Measurements from ENCODE around the gene STPG4. TPM values are rescaled to one million over a fixed set of nuclear protein-coding genes. Genes with fewer than 3 reads are reported as not detected.

STPG4 gene
- total and polyA plus RNA-seq, 12 donors = 0.06 to 0.45 (median 0.44) TPM; not detected in 9

GRCh38 chr2:47061944-47062678, 93.0 kb downstream of the STPG4 start:
- Histone ChIP-seq H3K36me3 (peaks cover 0 to 46% (median 0%) of the 10 kb centered on the region in 9 donors), H3K4me3 (no peak overlapping the region), H3K4me1 (peaks cover 34 to 79% (median 63%) of the 10 kb centered on the region in 9 donors), H3K27ac (peak overlapping the region in 9 of 10 donors; percentile 1 to 67 (median 41)), H3K9me3 (no peaks in the 10 kb centered on the region), H3K27me3 (no peaks in the 10 kb centered on the region)
- DNase-seq = no peak
- peak in 4 of 8 donors; percentile 10 to 54 (median 24) for ATAC-seq
- intact Hi-C loops (cut with DNase I) = no loop called here
- TF ChIP-seq, protein P1, sequence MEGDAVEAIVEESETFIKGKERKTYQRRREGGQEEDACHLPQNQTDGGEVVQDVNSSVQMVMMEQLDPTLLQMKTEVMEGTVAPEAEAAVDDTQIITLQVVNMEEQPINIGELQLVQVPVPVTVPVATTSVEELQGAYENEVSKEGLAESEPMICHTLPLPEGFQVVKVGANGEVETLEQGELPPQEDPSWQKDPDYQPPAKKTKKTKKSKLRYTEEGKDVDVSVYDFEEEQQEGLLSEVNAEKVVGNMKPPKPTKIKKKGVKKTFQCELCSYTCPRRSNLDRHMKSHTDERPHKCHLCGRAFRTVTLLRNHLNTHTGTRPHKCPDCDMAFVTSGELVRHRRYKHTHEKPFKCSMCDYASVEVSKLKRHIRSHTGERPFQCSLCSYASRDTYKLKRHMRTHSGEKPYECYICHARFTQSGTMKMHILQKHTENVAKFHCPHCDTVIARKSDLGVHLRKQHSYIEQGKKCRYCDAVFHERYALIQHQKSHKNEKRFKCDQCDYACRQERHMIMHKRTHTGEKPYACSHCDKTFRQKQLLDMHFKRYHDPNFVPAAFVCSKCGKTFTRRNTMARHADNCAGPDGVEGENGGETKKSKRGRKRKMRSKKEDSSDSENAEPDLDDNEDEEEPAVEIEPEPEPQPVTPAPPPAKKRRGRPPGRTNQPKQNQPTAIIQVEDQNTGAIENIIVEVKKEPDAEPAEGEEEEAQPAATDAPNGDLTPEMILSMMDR (IDR thresholded peaks at IDR 0.05) = no peak
- WGBS, 2 donors = 41 to 49% methylated on average over 10 of the region's 10 CpGs

DNA sequence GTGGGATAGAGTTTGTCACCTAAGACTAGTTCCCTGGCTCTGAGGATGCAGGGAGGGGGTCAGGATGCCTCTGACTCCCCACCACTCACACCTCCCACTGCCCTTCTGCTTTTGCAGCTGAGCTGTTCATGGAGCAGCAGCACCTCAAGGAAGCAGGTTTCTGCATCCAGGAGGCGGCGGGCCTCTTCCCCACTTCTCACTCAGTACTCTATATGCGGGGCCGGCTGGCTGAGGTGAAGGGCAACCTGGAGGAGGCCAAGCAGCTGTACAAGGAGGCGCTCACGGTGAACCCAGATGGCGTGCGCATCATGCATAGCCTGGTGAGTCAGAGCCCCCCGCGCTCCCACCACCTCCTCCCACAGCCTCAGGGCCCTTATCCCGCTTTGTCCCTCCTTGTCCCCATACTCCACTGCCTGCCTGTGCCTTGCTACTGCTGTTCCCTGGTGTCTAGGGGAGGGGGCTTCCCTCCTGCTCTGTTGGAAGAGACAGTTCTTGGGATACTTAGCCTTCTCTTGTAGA, 94.4 kb downstream of the STPG4 start:
- Histone ChIP-seq H3K36me3 (peaks cover 0 to 39% (median 0%) of the 10 kb centered on the region in 9 donors), H3K4me1 (peaks cover 43 to 82% (median 69%) of the 10 kb centered on the region in 9 donors), H3K27ac (peak overlapping the region in 3 of 10 donors; percentile 1 to 67 (median 61)), H3K27me3 (no peaks in the 10 kb centered on the region), H3K9me3 (no peaks in the 10 kb centered on the region), H3K4me3 (no peak overlapping the region)
- TF ChIP-seq, protein P1 (IDR thresholded peaks at IDR 0.05) = no peak
- WGBS, 2 donors = 99% methylated on average over 11 of the region's 11 CpGs
- no peak for DNase-seq
- no peak for ATAC-seq
- intact Hi-C loops (cut with DNase I) = no loop called here

- peaks cover 41 to 81% (median 64%) of the 10 kb centered on the region in 9 donors for H3K4me1 ChIP-seq
- H3K27me3 ChIP-seq = no peaks in the 10 kb centered on the region
- peak; percentile 18 to 71 (median 40) for ATAC-seq
- TF ChIP-seq, protein P1 (IDR thresholded peaks at IDR 0.05) = no peak
- no peaks in the 10 kb centered on the region for H3K9me3 ChIP-seq
- H3K36me3 ChIP-seq = peaks cover 0 to 38% (median 0%) of the 10 kb centered on the region in 9 donors
- 59 to 61% methylated on average over 11 of the region's 11 CpGs for WGBS, 2 donors
- peak overlapping the region; percentile 50 to 95 (median 82) for H3K27ac ChIP-seq
- peak in 1 of 2 donors; percentile 33 for DNase-seq
- H3K4me3 ChIP-seq = no peak overlapping the region
- intact Hi-C loops (cut with DNase I) = no loop called here
These were observed 96.8 kb downstream of the STPG4 start for GRCh38 chr2:47058003-47058931.

DNA sequence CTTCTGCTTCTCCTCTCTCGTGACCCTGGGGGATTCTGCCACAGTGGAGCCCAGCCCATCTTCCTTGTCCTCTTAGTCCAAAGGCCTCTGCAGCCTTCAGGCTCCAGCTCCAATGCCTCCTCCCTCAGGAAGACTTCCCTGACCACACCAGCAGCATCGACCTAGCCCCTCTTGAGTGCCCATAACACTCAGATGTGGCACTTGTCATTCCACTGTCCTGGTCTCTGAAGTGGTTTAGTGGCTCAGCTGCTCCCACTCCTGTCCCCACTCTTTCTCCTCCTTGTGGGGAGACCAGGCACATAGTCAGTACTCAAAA, 97.5 kb downstream of the STPG4 start:
- DNase-seq (no peak), ATAC-seq (no peak)
- WGBS, 2 donors = 30 to 45% methylated on average over 2 of the region's 2 CpGs
- Histone ChIP-seq H3K4me1 (peaks cover 38 to 74% (median 58%) of the 10 kb centered on the region in 9 donors), H3K9me3 (no peaks in the 10 kb centered on the region), H3K27me3 (no peaks in the 10 kb centered on the region), H3K36me3 (peaks cover 0 to 38% (median 0%) of the 10 kb centered on the region in 9 donors), H3K4me3 (no peak overlapping the region), H3K27ac (peak overlapping the region; percentile 36 to 95 (median 82))
- TF ChIP-seq, protein P1 (IDR thresholded peaks at IDR 0.05) = no peak
- intact Hi-C loops (cut with DNase I) = no loop called here

Data from heart right ventricle (tissue), 16 donors.